HG03354 (cell line): ENCODE results near the gene RNASE2.
A peak's percentile ranks its signal among the peaks of the same experiment; 100 is the strongest.
"Not testable (repeated sequence)": the region's sequence is repeated elsewhere in the genome, so short reads cannot be mapped to it uniquely, and the experiment has no call there.

Experiments used
- ATAC-seq: cut with Tn5 transposase; IDR thresholded peaks from one replicate; pipeline ENCODE4 v1.9.1; 2021; ENCODE audit warnings: mild to moderate bottlenecking; ENCODE audit not compliant: unreplicated experiment, poor library complexity, severe bottlenecking

The RNASE2 gene

DNA sequence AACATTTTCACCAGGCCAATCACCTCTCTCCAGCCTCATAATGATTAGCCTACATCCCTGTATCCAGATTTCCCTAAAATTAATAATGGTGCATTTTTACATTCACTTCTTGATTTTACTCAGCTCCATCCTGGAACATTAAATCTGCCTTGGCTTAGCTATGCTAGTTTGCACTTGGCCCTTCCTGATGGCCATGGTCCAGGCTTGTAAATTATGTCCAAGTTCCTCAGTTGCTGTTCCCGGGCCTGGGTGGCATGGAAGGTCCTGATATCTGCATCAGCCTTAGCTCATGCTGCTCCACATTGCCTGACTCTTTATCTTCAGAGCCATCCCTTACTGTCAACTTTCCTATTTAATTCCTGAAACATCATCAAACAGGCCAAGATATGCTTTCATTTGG, 23.4 kb downstream of the RNASE2 start:
- ATAC-seq, result no peak

DNA sequence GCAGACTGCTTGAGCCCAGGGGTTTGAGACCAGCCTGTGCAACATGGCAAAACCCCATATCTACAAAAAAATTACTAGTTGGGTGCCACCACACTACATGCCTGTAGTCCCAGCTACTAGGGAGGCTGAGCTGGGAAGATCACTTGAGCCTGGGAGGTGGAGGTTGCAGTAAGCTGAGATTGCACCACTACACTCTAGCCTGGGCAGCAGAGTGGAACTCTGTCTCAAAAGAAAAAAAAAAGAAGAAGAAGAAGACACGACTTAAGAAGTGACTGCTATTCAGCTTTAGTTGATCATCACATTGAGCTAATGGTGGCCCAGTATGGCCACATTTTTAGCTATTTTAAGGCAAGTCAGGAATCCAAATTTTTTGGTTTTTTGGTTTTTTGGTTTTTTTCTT, 25.6 kb downstream of the RNASE2 start:
- ATAC-seq, result no peak

DNA sequence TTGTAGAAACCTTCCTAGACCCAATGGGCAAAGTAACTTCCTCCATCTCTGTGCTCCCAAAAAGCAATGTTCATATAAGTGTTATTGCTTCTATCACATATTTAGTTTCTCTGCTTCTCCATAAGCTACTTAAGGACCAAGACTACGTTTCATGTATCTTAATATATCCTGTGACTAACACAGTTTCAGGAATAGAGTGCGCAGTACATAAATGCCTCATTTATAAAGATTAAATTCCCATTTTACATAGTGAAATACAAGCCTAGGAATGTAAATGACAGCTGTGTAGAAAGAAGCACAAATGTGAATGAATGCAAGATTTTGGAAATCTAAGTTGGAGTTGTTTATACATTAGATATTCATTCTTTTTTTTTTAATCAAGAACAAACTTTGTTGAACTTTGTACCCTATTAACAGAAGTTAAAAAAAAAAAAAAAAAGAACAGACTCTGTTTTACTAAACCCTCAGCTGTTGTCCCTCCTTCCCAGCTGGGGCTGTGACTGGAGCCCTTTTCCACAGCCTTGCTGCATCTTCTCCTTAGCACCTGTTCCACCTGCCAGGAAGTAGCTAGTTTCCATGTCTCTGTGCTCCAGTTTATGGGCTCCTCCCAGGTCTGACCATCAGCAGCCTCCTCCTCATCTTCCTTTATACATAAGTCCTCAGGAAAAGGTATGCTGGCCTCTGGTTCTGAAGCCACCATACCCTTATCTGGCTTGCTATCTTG, 27.5 kb downstream of the RNASE2 start:
- ATAC-seq, result no peak

DNA sequence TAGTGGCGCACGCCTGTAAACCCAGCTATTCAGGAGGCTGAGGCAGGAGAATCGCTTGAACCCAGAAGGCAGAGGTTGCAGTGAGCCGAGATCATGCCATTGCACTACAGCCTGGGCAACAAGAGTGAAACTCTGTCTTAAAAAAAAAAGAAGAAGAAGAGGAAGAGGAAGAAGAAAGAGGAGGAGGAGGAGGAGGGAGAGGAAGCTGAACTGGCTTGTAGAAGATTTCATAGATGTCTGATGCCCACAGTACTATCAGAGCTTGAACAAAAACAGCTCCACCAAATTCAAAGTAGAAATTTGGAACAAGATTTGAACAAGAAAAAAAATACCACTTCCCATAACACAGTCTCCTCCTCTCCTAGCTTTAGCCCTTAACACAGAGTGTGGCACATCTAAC, 30.4 kb downstream of the RNASE2 start:
- not testable (repeated sequence) for ATAC-seq

DNA sequence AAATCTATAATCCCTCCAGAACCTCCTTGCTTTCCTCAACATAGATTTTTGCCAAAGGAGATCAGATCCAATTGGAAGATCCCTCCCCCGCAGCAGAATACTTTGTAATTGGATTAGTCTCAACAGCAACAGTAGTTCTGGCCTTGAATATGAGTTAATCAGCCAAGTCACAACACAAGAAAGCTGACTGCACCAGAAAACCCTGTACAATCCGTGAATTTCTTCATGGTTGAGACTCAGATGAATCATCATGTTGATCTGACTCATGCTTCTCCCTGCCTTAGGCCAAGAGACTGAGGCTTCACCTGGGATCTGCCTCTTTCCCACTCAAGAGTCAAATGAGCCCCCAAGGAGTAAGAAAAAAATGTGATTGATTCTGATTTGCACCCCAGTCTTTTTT, 31.5 kb downstream of the RNASE2 start:
- no peak for ATAC-seq

DNA sequence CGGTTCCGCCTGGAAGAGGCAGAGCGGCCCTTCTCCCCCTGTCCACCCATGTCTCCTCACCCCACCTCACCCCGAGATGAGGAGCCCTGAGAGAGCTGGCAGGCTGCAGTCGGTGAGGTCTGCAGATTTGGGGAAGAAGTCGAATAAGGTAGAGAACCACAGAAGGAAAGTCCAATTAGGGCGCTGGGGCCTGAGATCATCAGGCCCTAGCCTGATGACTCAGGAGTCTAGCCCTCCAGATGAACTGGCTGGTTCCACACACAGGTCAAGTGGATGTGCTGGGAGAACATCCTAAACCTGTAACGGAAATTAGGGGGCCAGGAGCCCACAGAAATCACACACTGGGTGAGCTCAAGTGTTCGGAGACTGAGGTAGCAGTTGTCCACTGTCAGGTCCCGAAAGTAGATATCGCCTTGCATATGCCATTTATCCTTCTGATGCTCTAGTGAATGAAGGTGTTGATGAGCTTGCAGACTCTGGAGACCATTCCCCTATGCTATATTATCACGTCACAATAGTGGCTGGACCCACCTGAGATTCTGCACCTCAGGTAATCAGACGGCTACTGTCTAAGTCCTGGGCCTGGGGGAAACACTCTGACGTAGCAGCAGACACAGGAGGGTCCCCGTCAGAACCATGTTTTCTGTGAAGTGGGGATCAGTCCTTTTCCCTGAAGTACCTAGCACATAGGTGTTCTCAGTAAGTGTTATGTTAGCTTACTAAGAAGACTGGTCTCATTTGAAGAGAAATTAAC, 33.6 kb downstream of the RNASE2 start:
- no peak for ATAC-seq

DNA sequence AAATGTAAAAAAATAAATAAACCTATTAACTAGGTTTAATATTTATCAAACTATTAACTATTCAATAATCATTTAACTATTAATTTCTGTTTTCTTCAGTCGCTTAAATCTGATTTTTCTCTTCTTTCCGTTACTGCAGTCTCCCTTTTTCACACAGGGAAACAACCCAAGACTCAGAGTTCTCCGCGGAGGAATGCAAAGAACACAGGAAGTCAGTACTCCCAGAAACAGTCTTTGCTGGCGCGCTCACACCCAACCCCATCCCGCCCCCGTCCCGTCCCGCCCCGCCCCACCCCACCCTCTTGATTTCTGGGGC, 34.1 kb downstream of the RNASE2 start:
- ATAC-seq, result no peak

DNA sequence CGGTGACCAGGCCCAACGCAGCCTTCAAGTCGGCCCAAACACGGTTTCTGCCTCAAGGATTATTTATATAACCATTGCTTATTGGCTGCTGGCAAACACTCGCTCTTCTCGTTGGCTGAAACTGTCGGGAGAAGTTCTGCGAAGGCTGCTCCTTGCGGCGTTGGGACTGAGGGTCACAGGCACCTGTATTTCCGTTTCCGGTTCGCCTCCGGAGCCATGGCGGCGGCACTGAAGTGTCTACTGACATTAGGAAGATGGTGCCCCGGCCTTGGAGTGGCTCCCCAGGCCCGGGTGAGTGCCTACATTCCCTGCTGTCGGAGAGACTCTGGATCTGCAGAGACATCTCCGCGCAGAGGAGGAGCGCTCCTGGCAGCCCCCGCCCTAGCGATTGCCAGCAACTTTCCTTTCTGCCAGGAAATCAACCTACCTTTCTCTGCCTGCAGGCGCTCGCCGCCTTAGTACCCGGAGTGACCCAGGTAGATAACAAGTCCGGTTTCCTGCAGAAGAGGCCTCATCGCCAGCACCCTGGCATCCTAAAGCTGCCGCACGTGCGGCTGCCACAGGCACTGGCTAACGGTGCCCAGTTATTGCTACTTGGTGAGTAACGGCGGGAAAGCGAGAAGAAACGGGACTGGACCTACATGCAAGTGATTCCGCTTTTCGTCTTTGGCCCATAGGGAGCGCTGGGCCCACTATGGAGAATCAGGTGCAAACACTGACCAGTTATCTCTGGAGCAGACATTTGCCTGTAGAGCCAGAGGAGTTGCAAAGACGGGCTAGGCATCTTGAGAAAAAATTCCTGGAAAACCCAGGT, 34.7 kb downstream of the RNASE2 start, which contains the start of gene METTL17:
TSS of gene METTL17 (plus strand) at position 194 of the 814 bp plus-strand sequence. CDS start at position 217, 23 bp downstream.
- ATAC-seq, result peak; percentile 98

DNA sequence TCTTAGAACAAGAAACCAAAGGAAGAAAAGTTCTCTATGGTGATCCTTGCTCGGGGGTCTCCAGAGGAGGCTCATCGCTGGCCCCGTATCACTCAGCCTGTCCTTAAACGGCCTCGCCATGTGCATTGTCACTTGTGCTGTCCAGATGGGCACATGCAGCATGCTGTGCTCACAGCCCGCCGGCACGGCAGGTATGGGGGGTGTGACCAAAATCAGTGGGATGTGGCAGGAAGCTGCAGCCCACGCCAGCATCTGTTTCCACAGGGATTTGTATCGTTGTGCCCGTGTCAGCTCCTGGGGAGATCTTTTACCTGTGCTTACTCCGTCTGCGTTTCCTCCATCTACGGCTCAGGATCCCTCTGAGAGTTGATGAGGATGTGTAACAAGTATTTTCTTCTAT, 41.2 kb downstream of the RNASE2 start:
- no peak for ATAC-seq

DNA sequence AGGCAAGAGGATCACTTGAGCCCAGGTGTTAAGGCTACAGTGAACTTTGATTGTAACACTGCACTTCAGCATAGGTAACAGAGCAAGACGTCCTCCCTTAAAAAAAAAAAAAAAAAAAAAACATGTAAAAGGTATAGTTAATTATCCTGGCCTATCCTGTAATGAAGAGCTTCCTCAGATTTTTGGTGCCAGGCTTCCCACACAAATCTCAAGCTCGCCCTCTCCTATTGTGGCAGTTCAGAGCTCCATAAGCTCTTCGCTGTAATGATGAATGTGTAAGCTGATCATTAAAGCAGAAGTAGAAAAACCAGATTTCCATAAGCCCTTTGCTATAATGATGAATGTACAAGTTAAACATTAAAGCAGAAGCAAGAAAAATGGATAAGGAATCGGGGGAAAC, 41.8 kb downstream of the RNASE2 start:
- no peak for ATAC-seq

DNA sequence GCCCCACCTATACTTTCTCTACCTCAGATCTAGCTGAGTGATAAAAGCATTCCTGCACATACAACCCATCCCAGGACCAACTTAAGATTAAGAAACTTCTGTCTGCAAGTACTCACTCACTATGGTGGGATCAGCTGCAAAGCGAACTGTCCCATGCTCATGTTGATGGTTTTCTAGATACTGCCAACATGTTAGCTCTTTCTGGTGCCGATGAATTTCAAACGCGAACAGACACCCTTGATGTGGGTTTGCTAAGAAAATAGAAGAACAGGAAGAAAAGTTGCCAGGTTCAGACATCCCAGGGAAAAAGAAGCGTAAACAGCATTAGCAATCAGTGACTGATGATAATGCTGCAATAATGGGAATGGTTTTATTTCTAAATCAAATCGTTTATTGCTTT, 42.3 kb downstream of the RNASE2 start:
- ATAC-seq, result no peak

DNA sequence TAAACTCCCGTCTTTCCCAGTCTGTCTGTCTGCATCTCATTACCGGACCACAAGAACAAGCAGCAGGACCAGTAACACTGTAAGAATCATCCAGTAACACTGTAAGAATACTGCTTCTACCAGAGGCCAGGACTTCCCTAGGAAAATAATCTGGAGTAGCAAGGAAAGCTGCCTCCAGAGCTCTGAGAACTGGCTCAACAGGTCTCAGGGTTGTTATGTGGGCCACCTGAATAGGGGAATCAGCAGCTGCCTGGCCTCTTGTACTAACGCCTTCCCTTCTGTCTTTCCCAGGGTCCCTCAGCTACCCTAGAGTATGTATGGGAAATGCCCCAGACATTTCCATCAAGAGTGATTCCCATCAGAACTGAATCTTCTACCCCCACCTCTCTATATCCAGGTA, 42.9 kb downstream of the RNASE2 start:
- ATAC-seq, result no peak

DNA sequence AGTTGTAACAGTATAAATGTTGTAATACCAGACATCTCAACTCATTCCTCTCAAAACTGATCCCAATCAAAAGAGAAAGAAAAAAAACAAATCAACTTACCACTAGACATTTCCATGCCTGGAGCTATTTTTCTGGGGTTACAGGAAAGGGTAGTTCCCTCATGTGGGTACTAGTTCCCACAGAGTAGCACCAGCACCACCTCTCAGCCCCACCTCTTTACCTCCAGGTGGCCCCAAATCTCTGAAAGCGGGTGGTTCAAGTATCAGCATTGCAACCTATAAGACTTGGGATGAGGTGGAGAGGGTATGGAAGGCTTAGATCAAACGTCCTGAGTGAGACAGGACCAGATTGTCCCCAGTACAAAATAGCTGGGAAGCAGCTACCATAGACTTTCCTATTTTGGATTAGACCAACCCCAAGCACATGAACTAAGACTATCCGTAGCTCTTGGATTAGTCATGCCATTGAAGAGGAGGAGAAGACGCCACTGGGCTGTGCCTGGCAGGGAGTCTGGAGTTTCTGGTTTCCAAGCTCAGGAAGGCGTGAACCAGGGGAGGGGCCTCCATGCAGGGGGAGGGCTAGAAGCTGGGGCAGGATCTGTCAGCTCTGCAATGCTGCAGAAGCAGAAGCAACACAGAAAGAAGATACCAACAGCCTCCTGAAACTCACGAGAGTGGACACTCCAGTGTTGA, 43.5 kb downstream of the RNASE2 start, which contains the start of gene SLC39A2:
TSS of gene SLC39A2 (plus strand) at position 620 of the 693 bp plus-strand sequence. CDS start 154 bp downstream, outside the sequence.
- ATAC-seq, result no peak

DNA sequence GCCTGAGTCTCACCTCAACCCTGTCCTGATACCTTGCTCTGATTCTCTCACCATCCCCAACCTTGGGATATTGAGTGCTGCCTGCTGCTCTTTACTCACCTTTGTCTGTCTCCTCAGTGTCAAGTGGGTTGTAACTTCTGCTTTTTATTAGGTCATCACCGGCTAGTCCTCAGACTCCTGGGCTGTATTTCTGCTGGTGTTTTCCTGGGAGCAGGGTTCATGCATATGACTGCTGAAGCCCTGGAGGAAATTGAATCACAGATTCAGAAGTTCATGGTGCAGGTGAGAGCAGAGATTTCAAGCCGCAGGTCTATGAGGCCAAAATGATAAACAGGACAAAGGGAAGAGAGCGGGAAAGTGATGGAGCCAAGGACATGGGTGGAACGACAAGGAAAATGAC, 44.3 kb downstream of the RNASE2 start:
- no peak for ATAC-seq

DNA sequence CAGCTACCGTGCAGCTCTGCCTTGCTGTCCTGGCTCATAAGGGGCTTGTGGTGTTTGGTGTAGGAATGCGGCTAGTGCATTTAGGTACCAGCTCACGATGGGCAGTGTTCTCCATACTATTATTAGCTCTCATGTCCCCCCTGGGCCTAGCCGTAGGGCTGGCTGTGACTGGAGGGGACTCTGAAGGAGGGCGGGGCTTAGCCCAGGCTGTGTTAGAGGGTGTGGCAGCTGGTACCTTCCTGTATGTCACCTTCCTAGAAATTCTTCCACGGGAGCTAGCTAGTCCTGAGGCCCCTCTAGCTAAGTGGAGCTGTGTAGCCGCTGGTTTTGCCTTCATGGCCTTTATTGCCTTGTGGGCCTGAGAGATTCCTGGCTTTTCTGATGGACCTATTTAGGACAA, 45.9 kb downstream of the RNASE2 start:
- ATAC-seq, result no peak

DNA sequence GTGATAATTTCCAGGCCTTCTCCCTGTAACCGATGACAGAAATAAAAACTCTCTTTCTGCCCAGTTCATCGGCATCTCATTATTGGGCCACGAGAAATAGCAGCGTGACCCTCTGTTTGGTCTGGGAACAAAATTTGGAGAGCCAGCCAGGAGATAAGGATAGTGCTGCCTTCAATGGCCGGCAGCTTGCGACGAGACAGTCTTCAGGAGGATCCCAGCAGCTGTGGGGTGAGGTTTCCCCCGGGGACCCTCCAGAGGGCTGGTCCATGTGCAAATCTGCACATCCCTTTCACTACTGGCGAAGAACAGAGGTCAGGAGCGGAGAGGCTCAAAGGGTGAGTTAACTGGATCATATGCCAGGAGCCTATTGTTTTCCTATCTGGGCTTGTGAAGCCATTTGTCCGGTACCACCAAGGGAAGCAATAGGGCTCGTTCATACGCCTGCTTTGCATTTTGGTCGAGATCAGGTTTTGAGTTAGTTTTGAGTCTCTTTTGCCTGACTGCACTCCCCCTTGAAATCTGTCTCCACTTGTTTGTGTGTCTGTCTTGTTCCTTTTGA, 48.6 kb downstream of the RNASE2 start:
- ATAC-seq, result no peak
